OCI-LY7 (cell line): ENCODE measurements around the gene VPS13D. TPM values are rescaled to one million over a fixed set of nuclear protein-coding genes. Genes with fewer than 3 reads are reported as not detected.

Experiments
- BruUV-seq: library from RNA; stranded (reverse); fragments of 400-500 nt; replicated peaks from 2 replicates; lab custom pipeline; 2021; lab: Mats Ljungman, UMichigan
- CTCF ChIA-PET: fragments of 300-600 bp; sonication (Branson Sonifier 250); formaldehyde crosslinking; loops from one replicate; lab custom pipeline; 2022; ENCODE audit warnings: antibody characterized with exemption; ENCODE audit not compliant: unreplicated experiment; lab: Charles Lee
- POLR2A ChIA-PET: fragments of 300-600 bp; sonication (Branson Sonifier 250); formaldehyde crosslinking; loops from one replicate; lab custom pipeline; 2022; ENCODE audit warnings: antibody characterized with exemption; lab: Charles Lee
- DNase-seq: peaks from one replicate; pipeline ENCODE4 v3.0.0-alpha.2; 2015; ENCODE audit warnings: low spot score
- H2AFZ ChIP-seq: fragments of 200-600 bp; sonication (generic), shearing (Covaris generic); 2 replicates; pipeline ENCODE4 v1.6.1; 2014; ENCODE audit warnings: mild to moderate bottlenecking, antibody characterized with exemption, low read length, moderate library complexity
- H3K27ac ChIP-seq: fragments of 200-600 bp; sonication (generic); 2 replicates; pipeline ENCODE4 v1.5.1; 2014; ENCODE audit warnings: mixed run types, low read depth, mild to moderate bottlenecking, moderate library complexity, low read length, inconsistent platforms; ENCODE audit not compliant: poor library complexity, severe bottlenecking
- H3K36me3 ChIP-seq: fragments of 200-600 bp; sonication (generic); 2 replicates; pipeline ENCODE4 v1.6.1; 2014; ENCODE audit warnings: mild to moderate bottlenecking, antibody characterized with exemption, low read length, moderate library complexity, mixed read lengths; ENCODE audit not compliant: insufficient read depth
- H3K4me1 ChIP-seq: fragments of 200-600 bp; sonication (generic); 2 replicates; pipeline ENCODE4 v1.5.1; 2014; ENCODE audit warnings: mild to moderate bottlenecking, low read length; ENCODE audit not compliant: insufficient read depth, poor library complexity, severe bottlenecking
- H3K4me2 ChIP-seq: fragments of 200-600 bp; sonication (generic); 2 replicates; pipeline ENCODE4 v1.6.1; 2014; ENCODE audit warnings: mild to moderate bottlenecking, low read length
- H3K4me3 ChIP-seq: fragments of 200-600 bp; sonication (generic); 2 replicates; pipeline ENCODE4 v1.5.1; 2014; ENCODE audit warnings: mild to moderate bottlenecking, low read depth, low read length; ENCODE audit not compliant: poor library complexity, severe bottlenecking
- H3K79me2 ChIP-seq: fragments of 200-600 bp; sonication (generic); 2 replicates; pipeline ENCODE4 v1.6.1; 2016; ENCODE audit warnings: low read depth, mild to moderate bottlenecking, low read length, moderate library complexity, mixed read lengths; ENCODE audit not compliant: insufficient read depth
- H3K9me2 ChIP-seq: fragments of 200-600 bp; sonication (generic); 2 replicates; pipeline ENCODE4 v1.6.1; 2016; ENCODE audit warnings: mild to moderate bottlenecking, low read length, mixed read lengths; ENCODE audit not compliant: insufficient read depth
- H3K9me3 ChIP-seq: fragments of 200-600 bp; sonication (generic); 2 replicates; pipeline ENCODE4 v1.6.1; 2014; ENCODE audit warnings: mild to moderate bottlenecking, mixed run types, low read length, mixed read lengths
- H4K20me1 ChIP-seq: fragments of 200-600 bp; sonication (generic); 2 replicates; pipeline ENCODE4 v1.6.1; 2014; ENCODE audit warnings: mild to moderate bottlenecking, antibody characterized with exemption, low read length, moderate library complexity, mixed read lengths; ENCODE audit not compliant: insufficient read depth
- CTCF ChIP-seq: fragments of 200-600 bp; sonication (generic); conservative IDR thresholded peaks from 2 replicates; pipeline ENCODE4 v1.5.1; 2014; ENCODE audit warnings: mild to moderate bottlenecking, antibody characterized with exemption, low read length, moderate library complexity, mixed read lengths
- EZH2phosphoT487 ChIP-seq: fragments of 200-600 bp; sonication (generic); IDR thresholded peaks from 2 replicates; pipeline ENCODE4 v1.6.1; 2018; ENCODE audit warnings: low read depth, borderline replicate concordance, mild to moderate bottlenecking, mixed run types, antibody characterized with exemption, low read length, moderate library complexity, mixed read lengths
- intact Hi-C: fragments of 100-400 bp; cut with micrococcal nuclease; formaldehyde crosslinking; loops from one replicate; pipeline ENCODE4 v1.10.0; 2022; ENCODE audit not compliant: unreplicated experiment
- total RNA-seq, 2 experiments: library from RNA; depleted of rRNA in 1 of 2; stranded (reverse); fragments of >200 nt in 1 of 2; shearing (Covaris generic) in 1 of 2; gene quantifications; 2 replicates each; pipeline ENCODE4 v1.2.3, GENCODE V29; 2014 to 2022

The VPS13D gene
- total RNA-seq, 2 experiments from 2014 or later: 23.9 to 39.2 TPM

DNA sequence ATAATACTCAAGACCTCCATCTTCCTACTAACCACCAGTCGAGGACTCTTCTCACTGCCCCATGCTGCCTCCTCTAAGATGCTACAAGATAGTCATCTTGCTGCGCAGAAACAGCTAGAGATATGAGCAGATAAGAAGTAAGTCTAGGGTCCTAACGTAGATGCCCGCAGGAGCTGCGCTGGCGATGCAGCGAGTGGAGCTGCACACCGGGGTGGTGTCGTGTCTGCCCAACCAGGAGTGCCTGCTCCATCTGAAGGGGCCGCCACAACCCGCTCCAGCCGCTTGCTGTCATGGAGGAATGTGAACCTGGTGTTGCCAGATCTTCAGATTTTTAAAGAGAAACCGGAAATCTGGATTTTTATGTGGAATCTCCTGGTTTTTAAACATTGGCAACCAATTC, 175.1 kb downstream of the VPS13D start:
- H2AFZ ChIP-seq: no peak overlapping the region
- H3K27ac ChIP-seq: no peak overlapping the region
- BruUV-seq: no TSS peak
- no peaks in the 10 kb centered on the region for H4K20me1 ChIP-seq
- no peaks in the 10 kb centered on the region for H3K9me3 ChIP-seq
- no peak for DNase-seq
- H3K4me3 ChIP-seq: no peak overlapping the region
- no peak for TF ChIP-seq EZH2phosphoT487
- TF ChIP-seq CTCF: no peak
- ChIA-PET CTCF (no interaction called here), POLR2A (no interaction called here)
- H3K9me2 ChIP-seq: no peaks in the 10 kb centered on the region
- H3K4me2 ChIP-seq: no peak overlapping the region
- no peaks in the 10 kb centered on the region for H3K79me2 ChIP-seq
- no peaks in the 10 kb centered on the region for H3K4me1 ChIP-seq
- H3K36me3 ChIP-seq: peaks cover 48% of the 10 kb centered on the region
- intact Hi-C loops: no loop called here

DNA sequence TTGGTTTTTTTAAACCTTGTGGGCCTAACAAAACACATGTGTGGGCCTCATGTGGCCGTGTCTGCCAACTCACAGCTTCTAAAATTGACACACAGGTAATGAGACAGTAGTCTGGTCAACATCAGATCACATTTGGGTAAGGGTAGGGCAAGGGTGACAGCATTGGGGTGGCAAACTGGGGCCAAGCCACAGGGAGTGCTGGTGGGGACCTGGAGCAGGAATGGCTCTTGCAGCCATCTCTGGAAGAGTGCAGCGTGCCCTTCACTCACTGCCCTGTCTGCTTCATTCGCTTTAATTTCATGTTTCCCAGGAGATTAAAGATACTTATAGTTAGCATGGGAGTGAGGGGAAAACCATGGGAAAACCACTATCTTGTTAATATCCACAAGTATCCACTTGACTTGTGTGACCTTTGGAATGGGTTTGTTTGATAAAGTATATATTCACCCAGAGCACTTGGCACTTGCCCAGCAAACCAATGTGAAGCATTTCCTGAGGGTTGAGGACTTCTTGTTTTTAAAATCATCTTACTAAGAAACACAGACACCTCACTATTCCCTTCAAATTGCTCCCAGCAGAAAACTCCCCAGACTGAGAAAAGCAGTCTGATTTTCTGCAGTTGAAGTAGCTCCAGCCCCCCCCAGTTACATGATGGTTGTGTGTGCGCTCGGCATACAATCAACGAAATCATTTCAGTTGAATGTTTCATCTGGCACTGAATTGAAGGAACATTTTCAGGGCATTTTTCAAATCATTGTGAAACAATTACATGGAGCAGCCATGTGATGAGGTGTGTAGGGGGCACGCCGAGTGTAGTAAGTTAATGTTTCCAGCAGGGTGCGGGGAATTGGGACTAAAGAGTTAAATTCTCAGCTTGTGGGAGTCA, 175.7 kb downstream of the VPS13D start:
- Histone ChIP-seq H3K79me2 (no peaks in the 10 kb centered on the region), H3K9me3 (no peaks in the 10 kb centered on the region), H3K4me1 (no peaks in the 10 kb centered on the region), H4K20me1 (no peaks in the 10 kb centered on the region), H3K36me3 (peaks cover 47% of the 10 kb centered on the region), H3K4me2 (no peak overlapping the region), H3K27ac (no peak overlapping the region), H3K9me2 (no peaks in the 10 kb centered on the region), H2AFZ (no peak overlapping the region), H3K4me3 (no peak overlapping the region)
- ChIA-PET POLR2A (no interaction called here), CTCF (no interaction called here)
- intact Hi-C loops: no loop called here
- BruUV-seq: no TSS peak
- TF ChIP-seq CTCF: no peak
- no peak for TF ChIP-seq EZH2phosphoT487
- DNase-seq: no peak
